Activated CD4-positive, alpha-beta memory T cell treated with anti-CD3 and anti-CD28 coated beads, Interleukin-2, amount 10 ng/mL, durations not matched to agents 7 days and 5 days (primary cell): ENCODE measurements around the gene TBL1XR1. TPM values are rescaled to one million over a fixed set of nuclear protein-coding genes. Genes with fewer than 3 reads are reported as not detected.

Experiments used
- CTCF ChIA-PET: fragments of 350-600 bp; sonication (Branson Sonifier 250); formaldehyde crosslinking; loops from one replicate; lab custom pipeline; 2021; ENCODE audit warnings: antibody characterized with exemption, inconsistent platforms; lab: Charles Lee
- POLR2A ChIA-PET: fragments of 350-600 bp; sonication (Branson Sonifier 250); formaldehyde crosslinking; loops from one replicate; lab custom pipeline; 2021; ENCODE audit warnings: antibody characterized with exemption; lab: Charles Lee
- DNase-seq: peaks from one replicate; pipeline ENCODE4 v3.0.0-alpha.2; 2020
- H3K27ac Mint-ChIP-seq: one replicate; pipeline ENCODE4 v1.8.0; 2021; ENCODE audit warnings: mild to moderate bottlenecking, mixed read lengths
- H3K27me3 Mint-ChIP-seq: one replicate; pipeline ENCODE4 v1.8.0; 2021; ENCODE audit warnings: mixed read lengths
- H3K36me3 Mint-ChIP-seq: one replicate; pipeline ENCODE4 v1.8.0; 2021; ENCODE audit warnings: low read depth, mixed read lengths
- H3K4me1 Mint-ChIP-seq: one replicate; pipeline ENCODE4 v1.8.0; 2021; ENCODE audit warnings: mixed read lengths
- H3K4me3 Mint-ChIP-seq: one replicate; pipeline ENCODE4 v1.8.0; 2021; ENCODE audit warnings: mild to moderate bottlenecking, mixed read lengths
- H3K9me3 Mint-ChIP-seq: one replicate; pipeline ENCODE4 v1.8.0; 2021; ENCODE audit warnings: mixed read lengths
- total RNA-seq, 2 experiments: library from RNA; stranded (reverse); gene quantifications; one replicate each; pipeline ENCODE4 v1.2.3, GENCODE V29; 2021

The TBL1XR1 gene
- total RNA-seq, 2 experiments from 2014 or later, result 178 to 187 TPM

- POLR2A ChIA-PET, result no interaction called here
- no peak for DNase-seq
- Mint-ChIP-seq H3K36me3 (peaks cover 64% of the 10 kb centered on the region), H3K9me3 (peaks cover 15% of the 10 kb centered on the region), H3K4me3 (no peak overlapping the region), H3K27me3 (no peaks in the 10 kb centered on the region), H3K27ac (no peak overlapping the region), H3K4me1 (peaks cover 24% of the 10 kb centered on the region)
- CTCF ChIA-PET, result no interaction called here
Measured at GRCh38 chr3:177126015-177126773, 71.1 kb downstream of the TBL1XR1 start.

- no peak for DNase-seq
- ChIA-PET POLR2A (interaction anchor here (0.6 kb wide), 1 partner anchor 243 kb away, joined by 4 read pairs; no protein-coding TSS in a partner anchor), CTCF (interaction anchor here (0.6 kb wide), 1 partner anchor 9 kb away, joined by 3 read pairs; no protein-coding TSS in a partner anchor)
- Mint-ChIP-seq H3K4me1 (peaks cover 27% of the 10 kb centered on the region), H3K4me3 (no peak overlapping the region), H3K27ac (no peak overlapping the region), H3K27me3 (no peaks in the 10 kb centered on the region), H3K9me3 (peaks cover 15% of the 10 kb centered on the region), H3K36me3 (peaks cover 62% of the 10 kb centered on the region)
Measured at GRCh38 chr3:177124882-177125281, 72.4 kb downstream of the TBL1XR1 start.

GRCh38 chr3:177123822-177124221 is 73.5 kb downstream of the TBL1XR1 start:
- ChIA-PET CTCF (no interaction called here), POLR2A (no interaction called here)
- Mint-ChIP-seq H3K4me1 (peaks cover 27% of the 10 kb centered on the region), H3K4me3 (no peak overlapping the region), H3K27ac (no peak overlapping the region), H3K9me3 (peaks cover 15% of the 10 kb centered on the region), H3K36me3 (peaks cover 65% of the 10 kb centered on the region), H3K27me3 (no peaks in the 10 kb centered on the region)
- DNase-seq, result no peak

- peaks cover 62% of the 10 kb centered on the region for H3K36me3 Mint-ChIP-seq
- H3K4me1 Mint-ChIP-seq, result peaks cover 31% of the 10 kb centered on the region
- ChIA-PET POLR2A (no interaction called here), CTCF (interaction anchor here (0.6 kb wide), 1 partner anchor 95 kb away, joined by 3 read pairs; no protein-coding TSS in a partner anchor)
- no peaks in the 10 kb centered on the region for H3K27me3 Mint-ChIP-seq
- no peak for DNase-seq
- peaks cover 15% of the 10 kb centered on the region for H3K9me3 Mint-ChIP-seq
- no peak overlapping the region for H3K27ac Mint-ChIP-seq
- no peak overlapping the region for H3K4me3 Mint-ChIP-seq
Measured at GRCh38 chr3:177122183-177122856, 75.0 kb downstream of the TBL1XR1 start.

GRCh38 chr3:177119829-177120228 is 77.5 kb downstream of the TBL1XR1 start:
- Mint-ChIP-seq H3K27ac (no peak overlapping the region), H3K27me3 (no peaks in the 10 kb centered on the region), H3K4me3 (no peak overlapping the region), H3K36me3 (peaks cover 57% of the 10 kb centered on the region), H3K9me3 (peaks cover 15% of the 10 kb centered on the region), H3K4me1 (peaks cover 29% of the 10 kb centered on the region)
- ChIA-PET POLR2A (interaction anchor here (0.8 to 1.7 kb wide), 2 partner anchors 10 to 240 kb away, joined by 3 read pairs; no protein-coding TSS in a partner anchor), CTCF (no interaction called here)
- no peak for DNase-seq

- Mint-ChIP-seq H3K9me3 (no peaks in the 10 kb centered on the region), H3K4me3 (no peak overlapping the region), H3K27me3 (no peaks in the 10 kb centered on the region), H3K27ac (no peak overlapping the region), H3K4me1 (peaks cover 43% of the 10 kb centered on the region), H3K36me3 (peaks cover 21% of the 10 kb centered on the region)
- CTCF ChIA-PET, result interaction anchor here (0.7 kb wide), 1 partner anchor 663 kb away, joined by 3 read pairs; no protein-coding TSS in a partner anchor
- no peak for DNase-seq
- POLR2A ChIA-PET, result no interaction called here
Measured at GRCh38 chr3:177114253-177114652, 83.0 kb downstream of the TBL1XR1 start.

- DNase-seq, result no peak
- Mint-ChIP-seq H3K36me3 (peaks cover 14% of the 10 kb centered on the region), H3K27ac (no peak overlapping the region), H3K4me1 (peaks cover 49% of the 10 kb centered on the region), H3K9me3 (no peaks in the 10 kb centered on the region), H3K27me3 (no peaks in the 10 kb centered on the region), H3K4me3 (no peak overlapping the region)
- ChIA-PET CTCF (no interaction called here), POLR2A (no interaction called here)
Measured at GRCh38 chr3:177111541-177111949, 85.7 kb downstream of the TBL1XR1 start.

GRCh38 chr3:177110895-177111294 is 86.4 kb downstream of the TBL1XR1 start:
- H3K4me1 Mint-ChIP-seq, result peaks cover 49% of the 10 kb centered on the region
- H3K9me3 Mint-ChIP-seq, result no peaks in the 10 kb centered on the region
- DNase-seq, result no peak
- ChIA-PET CTCF (interaction anchor here (0.7 kb wide), 1 partner anchor 56 kb away, joined by 4 read pairs; no protein-coding TSS in a partner anchor), POLR2A (no interaction called here)
- H3K27me3 Mint-ChIP-seq, result no peaks in the 10 kb centered on the region
- H3K36me3 Mint-ChIP-seq, result peaks cover 10% of the 10 kb centered on the region
- no peak overlapping the region for H3K4me3 Mint-ChIP-seq
- no peak overlapping the region for H3K27ac Mint-ChIP-seq

- no peak for DNase-seq
- no peak overlapping the region for H3K27ac Mint-ChIP-seq
- POLR2A ChIA-PET, result interaction anchor here (1.0 kb wide), 1 partner anchor 10 kb away, joined by 3 read pairs; no protein-coding TSS in a partner anchor
- H3K27me3 Mint-ChIP-seq, result no peaks in the 10 kb centered on the region
- H3K9me3 Mint-ChIP-seq, result no peaks in the 10 kb centered on the region
- CTCF ChIA-PET, result interaction anchor here (0.7 kb wide), 1 partner anchor 57 kb away, joined by 4 read pairs; no protein-coding TSS in a partner anchor
- peaks cover 10% of the 10 kb centered on the region for H3K36me3 Mint-ChIP-seq
- no peak overlapping the region for H3K4me3 Mint-ChIP-seq
- H3K4me1 Mint-ChIP-seq, result peaks cover 50% of the 10 kb centered on the region
Measured at GRCh38 chr3:177110386-177110785, 86.9 kb downstream of the TBL1XR1 start.

- no peaks in the 10 kb centered on the region for H3K9me3 Mint-ChIP-seq
- no peak for DNase-seq
- no peaks in the 10 kb centered on the region for H3K27me3 Mint-ChIP-seq
- CTCF ChIA-PET, result no interaction called here
- no peak overlapping the region for H3K27ac Mint-ChIP-seq
- peaks cover 50% of the 10 kb centered on the region for H3K4me1 Mint-ChIP-seq
- peaks cover 14% of the 10 kb centered on the region for H3K36me3 Mint-ChIP-seq
- H3K4me3 Mint-ChIP-seq, result no peak overlapping the region
- POLR2A ChIA-PET, result interaction anchor here (1.0 to 1.6 kb wide), 2 partner anchors 11 to 86 kb away, joined by 3 read pairs; no protein-coding TSS in a partner anchor
Measured at GRCh38 chr3:177109688-177110330, 87.5 kb downstream of the TBL1XR1 start.

- Mint-ChIP-seq H3K4me3 (no peak overlapping the region), H3K36me3 (peaks cover 12% of the 10 kb centered on the region), H3K4me1 (peaks cover 50% of the 10 kb centered on the region), H3K27me3 (no peaks in the 10 kb centered on the region), H3K9me3 (no peaks in the 10 kb centered on the region), H3K27ac (no peak overlapping the region)
- CTCF ChIA-PET, result no interaction called here
- DNase-seq, result no peak
- POLR2A ChIA-PET, result interaction anchor here (1.6 kb wide), 1 partner anchor 87 kb away, joined by 3 read pairs; no protein-coding TSS in a partner anchor
Measured at GRCh38 chr3:177108648-177109047, 88.6 kb downstream of the TBL1XR1 start.

GRCh38 chr3:177107461-177108239 is 89.6 kb downstream of the TBL1XR1 start:
- Mint-ChIP-seq H3K4me3 (no peak overlapping the region), H3K9me3 (peaks cover 1% of the 10 kb centered on the region), H3K4me1 (peaks cover 42% of the 10 kb centered on the region), H3K27me3 (no peaks in the 10 kb centered on the region), H3K36me3 (peaks cover 6% of the 10 kb centered on the region), H3K27ac (no peak overlapping the region)
- CTCF ChIA-PET, result no interaction called here
- no peak for DNase-seq
- POLR2A ChIA-PET, result no interaction called here
